ENCODE data around the gene SLC16A3.

The SLC16A3 gene

GRCh38 chr17:82221341-82221902, 7.4 kb upstream of the SLC16A3 start:
- FAIRE-seq (no peak), DNase-seq (ENCODE audit: low spot score) (no peak)

- FAIRE-seq: no peak
Measured at GRCh38 chr17:82222816-82223215, 6.0 kb upstream of the SLC16A3 start.

GRCh38 chr17:82223517-82223916, 5.3 kb upstream of the SLC16A3 start:
- no peak for FAIRE-seq
- DNase-seq (ENCODE audit: low spot score): no peak

More at GRCh38 chr17:82222816-82223215, 6.0 kb upstream of the SLC16A3 start:
- no peak for DNase-seq (ENCODE audit: low spot score)

GRCh38 chr17:82224666-82225065, 4.2 kb upstream of the SLC16A3 start:
- FAIRE-seq: no peak
- no peak for DNase-seq (ENCODE audit: low spot score)

GRCh38 chr17:82225368-82226029, 3.3 kb upstream of the SLC16A3 start:
- FAIRE-seq: no peak
- no peak for DNase-seq (ENCODE audit: low spot score)

GRCh38 chr17:82226146-82226808, 2.6 kb upstream of the SLC16A3 start:
- DNase-seq (ENCODE audit: low spot score) (no peak), FAIRE-seq (no peak)

GRCh38 chr17:82226809-82227628, 1.8 kb upstream of the SLC16A3 start:
- FAIRE-seq: no peak
- no peak for DNase-seq (ENCODE audit: low spot score)

- no peak for FAIRE-seq
- DNase-seq (ENCODE audit: low spot score): no peak
Measured at GRCh38 chr17:82227629-82228277, 1.1 kb upstream of the SLC16A3 start.

GRCh38 chr17:82228278-82228841, 482 bp upstream of the SLC16A3 start:
- DNase-seq (ENCODE audit: low spot score) (no peak), FAIRE-seq (no peak)

- FAIRE-seq: no peak
Measured at GRCh38 chr17:82229698-82230608, 1.1 kb downstream of the SLC16A3 start.

GRCh38 chr17:82230609-82231311, 1.9 kb downstream of the SLC16A3 start:
- no peak for DNase-seq (ENCODE audit: low spot score)
- FAIRE-seq: no peak

More at GRCh38 chr17:82229698-82230608, 1.1 kb downstream of the SLC16A3 start:
- DNase-seq (ENCODE audit: low spot score): no peak

GRCh38 chr17:82231312-82231561, 2.4 kb downstream of the SLC16A3 start:
- FAIRE-seq: no peak

GRCh38 chr17:82231562-82232321, 2.9 kb downstream of the SLC16A3 start:
- DNase-seq (ENCODE audit: low spot score): no peak
- no peak for FAIRE-seq

More at GRCh38 chr17:82231312-82231561, 2.4 kb downstream of the SLC16A3 start:
- no peak for DNase-seq (ENCODE audit: low spot score)

- DNase-seq (ENCODE audit: low spot score) (no peak), FAIRE-seq (no peak)
Measured at GRCh38 chr17:82232322-82232820, 3.5 kb downstream of the SLC16A3 start.

- no peak for FAIRE-seq
Measured at GRCh38 chr17:82232876-82233785, 4.3 kb downstream of the SLC16A3 start.

GRCh38 chr17:82234211-82235055, 5.6 kb downstream of the SLC16A3 start:
- FAIRE-seq: no peak
- no peak for DNase-seq (ENCODE audit: low spot score)

More at GRCh38 chr17:82232876-82233785, 4.3 kb downstream of the SLC16A3 start:
- DNase-seq (ENCODE audit: low spot score): no peak

Data from urothelium cell line (cell line).